ENCODE results near the gene AXDND1.
"Not testable (repeated sequence)": the region's sequence is repeated elsewhere in the genome, so short reads cannot be mapped to it uniquely, and the experiment has no call there.

Gene AXDND1

DNA sequence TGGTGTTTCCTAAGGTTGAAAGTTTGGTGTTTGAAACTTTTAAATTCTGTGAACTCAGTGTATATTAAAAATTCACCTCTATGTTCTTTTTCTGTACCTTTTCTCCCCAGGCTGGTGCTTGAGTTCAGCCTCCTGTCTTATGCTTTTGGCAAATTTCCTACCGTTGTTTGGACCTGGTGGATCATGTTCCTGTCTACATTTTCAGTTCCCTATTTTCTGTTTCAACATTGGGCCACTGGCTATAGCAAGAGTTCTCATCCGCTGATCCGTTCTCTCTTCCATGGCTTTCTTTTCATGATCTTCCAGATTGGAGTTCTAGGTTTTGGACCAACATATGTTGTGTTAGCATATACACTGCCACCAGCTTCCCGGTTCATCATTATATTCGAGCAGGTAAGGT is 24.9 kb upstream of the AXDND1 start:
- H3K4me3 ChIP-seq (ENCODE audit: low read depth, low read length) = no peak overlapping the region
- no peak for DNase-seq (ENCODE audit: low read depth)
- TF ChIP-seq, protein P1, sequence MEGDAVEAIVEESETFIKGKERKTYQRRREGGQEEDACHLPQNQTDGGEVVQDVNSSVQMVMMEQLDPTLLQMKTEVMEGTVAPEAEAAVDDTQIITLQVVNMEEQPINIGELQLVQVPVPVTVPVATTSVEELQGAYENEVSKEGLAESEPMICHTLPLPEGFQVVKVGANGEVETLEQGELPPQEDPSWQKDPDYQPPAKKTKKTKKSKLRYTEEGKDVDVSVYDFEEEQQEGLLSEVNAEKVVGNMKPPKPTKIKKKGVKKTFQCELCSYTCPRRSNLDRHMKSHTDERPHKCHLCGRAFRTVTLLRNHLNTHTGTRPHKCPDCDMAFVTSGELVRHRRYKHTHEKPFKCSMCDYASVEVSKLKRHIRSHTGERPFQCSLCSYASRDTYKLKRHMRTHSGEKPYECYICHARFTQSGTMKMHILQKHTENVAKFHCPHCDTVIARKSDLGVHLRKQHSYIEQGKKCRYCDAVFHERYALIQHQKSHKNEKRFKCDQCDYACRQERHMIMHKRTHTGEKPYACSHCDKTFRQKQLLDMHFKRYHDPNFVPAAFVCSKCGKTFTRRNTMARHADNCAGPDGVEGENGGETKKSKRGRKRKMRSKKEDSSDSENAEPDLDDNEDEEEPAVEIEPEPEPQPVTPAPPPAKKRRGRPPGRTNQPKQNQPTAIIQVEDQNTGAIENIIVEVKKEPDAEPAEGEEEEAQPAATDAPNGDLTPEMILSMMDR (conservative IDR thresholded peaks at IDR 0.05; ENCODE audit: low read depth, low read length) = no peak

DNA sequence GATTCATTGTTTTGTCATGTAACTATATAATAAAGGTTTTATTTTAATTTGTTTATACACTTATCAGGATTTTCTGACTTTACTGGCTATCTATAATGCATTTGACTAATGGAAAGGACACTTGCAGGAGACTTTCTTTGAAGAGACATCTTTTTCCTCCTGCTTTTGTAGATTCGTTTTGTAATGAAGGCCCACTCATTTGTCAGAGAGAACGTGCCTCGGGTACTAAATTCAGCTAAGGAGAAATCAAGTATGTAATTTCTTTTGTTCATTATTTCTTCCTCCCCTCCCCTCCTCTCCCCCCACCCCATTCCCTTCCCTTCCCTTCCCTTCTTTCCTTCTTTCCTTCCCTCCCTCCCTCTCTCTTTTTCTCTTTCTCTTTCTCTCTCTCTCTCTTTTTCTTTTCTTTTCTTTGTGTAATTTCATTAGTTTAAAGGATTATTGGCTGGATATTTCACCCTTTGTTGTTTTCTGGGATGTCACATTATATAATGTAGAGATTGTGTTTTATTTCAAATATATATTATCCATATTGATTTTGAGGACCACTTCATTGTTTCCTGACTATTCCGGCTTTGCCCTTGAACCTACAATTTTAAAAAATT is 23.7 kb upstream of the AXDND1 start:
- TF ChIP-seq, protein P1 (conservative IDR thresholded peaks at IDR 0.05; ENCODE audit: low read depth, low read length) = no peak
- no peak for DNase-seq (ENCODE audit: low read depth)

DNA sequence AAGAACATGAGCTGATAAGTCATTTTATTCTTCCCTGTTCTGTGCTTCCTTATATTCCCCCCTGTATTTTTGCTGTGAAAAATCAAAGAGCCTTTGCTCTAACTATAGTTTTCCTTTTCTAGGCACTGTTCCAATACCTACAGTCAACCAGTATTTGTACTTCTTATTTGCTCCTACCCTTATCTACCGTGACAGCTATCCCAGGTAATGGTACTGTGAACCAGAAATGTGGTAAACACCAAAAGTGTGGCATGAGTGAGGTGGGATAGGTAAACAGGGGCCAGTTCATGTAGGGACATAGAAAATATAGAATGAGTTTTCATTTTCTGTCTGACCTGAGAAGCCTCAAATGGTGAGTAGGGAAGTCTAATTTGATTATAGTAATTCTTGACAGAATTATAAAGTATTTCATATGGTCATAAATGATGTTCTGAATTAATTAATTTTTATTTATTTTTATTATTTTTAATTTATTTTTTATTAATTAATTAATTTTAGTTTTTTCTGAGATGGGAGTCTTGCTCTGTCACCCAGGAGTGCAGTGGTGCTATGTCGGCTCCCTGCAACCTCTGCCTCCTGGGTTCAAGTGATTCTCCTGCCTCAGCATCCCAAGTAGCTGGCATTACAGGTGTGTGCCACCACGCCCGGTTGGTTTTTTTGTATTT is 22.9 kb upstream of the AXDND1 start:
- no peak for DNase-seq (ENCODE audit: low read depth)
- TF ChIP-seq, protein P1 (conservative IDR thresholded peaks at IDR 0.05; ENCODE audit: low read depth, low read length) = no peak
- no peak overlapping the region for H3K4me3 ChIP-seq (ENCODE audit: low read depth, low read length)

More for the DNA sequence above, 23.7 kb upstream of the AXDND1 start:
- H3K4me3 ChIP-seq (ENCODE audit: low read depth, low read length) = no peak overlapping the region

DNA sequence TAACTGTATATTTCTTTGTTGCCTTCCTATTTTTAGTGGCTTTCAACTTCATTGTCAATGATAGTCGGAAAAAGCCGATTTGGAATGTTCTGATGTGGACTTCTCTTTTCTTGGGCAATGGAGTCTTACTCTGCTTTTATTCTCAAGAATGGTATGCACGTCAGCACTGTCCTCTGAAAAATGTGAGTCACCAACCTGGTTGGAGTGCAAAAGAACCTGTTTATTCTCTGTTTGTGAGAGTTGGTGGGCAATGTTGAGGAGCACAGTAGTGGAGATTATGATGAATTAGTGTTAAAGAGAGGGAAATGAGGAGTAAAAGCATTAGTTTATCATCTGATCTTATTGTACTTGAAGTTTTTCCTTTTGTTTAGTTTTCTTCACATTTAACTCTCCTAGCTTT is 14.5 kb upstream of the AXDND1 start:
- TF ChIP-seq, protein P1 (conservative IDR thresholded peaks at IDR 0.05; ENCODE audit: low read depth, low read length) = no peak
- DNase-seq (ENCODE audit: low read depth) = peak; percentile 39

DNA sequence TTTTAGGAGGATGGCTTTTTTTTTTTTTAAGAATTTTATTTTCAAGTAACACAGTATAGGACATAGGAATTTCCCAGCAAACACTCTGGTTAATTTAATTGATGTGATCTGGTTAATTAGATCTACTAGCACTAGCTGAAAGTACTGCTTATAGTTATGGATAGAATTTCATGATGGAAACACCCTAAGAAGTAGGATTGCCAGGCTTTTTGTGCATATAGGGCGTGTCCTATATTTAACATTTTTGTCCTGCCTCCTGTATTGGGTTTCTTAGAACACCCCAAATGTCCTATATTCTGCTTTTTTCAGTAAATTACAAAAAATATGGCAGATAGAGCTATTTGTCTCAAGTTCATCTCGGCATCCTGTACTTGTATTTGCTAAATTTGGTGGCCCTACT is 13.5 kb upstream of the AXDND1 start:
- TF ChIP-seq, protein P1 (conservative IDR thresholded peaks at IDR 0.05; ENCODE audit: low read depth, low read length) = no peak
- no peak for DNase-seq (ENCODE audit: low read depth)
- H3K4me3 ChIP-seq (ENCODE audit: low read depth, low read length) = no peak overlapping the region

More for the DNA sequence above, 14.5 kb upstream of the AXDND1 start:
- H3K4me3 ChIP-seq (ENCODE audit: low read depth, low read length) = no peak overlapping the region

DNA sequence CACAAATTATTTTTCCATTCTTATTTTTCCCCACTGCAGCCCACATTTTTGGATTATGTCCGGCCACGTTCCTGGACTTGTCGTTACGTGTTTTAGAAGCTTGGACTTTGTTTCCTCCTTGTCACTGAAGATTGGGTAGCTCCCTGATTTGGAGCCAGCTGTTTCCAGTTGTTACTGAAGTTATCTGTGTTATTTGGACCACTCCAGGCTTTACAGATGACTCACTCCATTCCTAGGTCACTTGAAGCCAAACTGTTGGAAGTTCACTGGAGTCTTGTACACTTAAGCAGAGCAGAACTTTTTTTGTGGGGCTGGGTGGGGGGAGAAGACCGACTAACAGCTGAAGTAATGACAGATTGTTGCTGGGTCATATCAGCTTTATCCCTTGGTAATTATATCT is 12.2 kb upstream of the AXDND1 start:
- TF ChIP-seq, protein P1 (conservative IDR thresholded peaks at IDR 0.05; ENCODE audit: low read depth, low read length) = no peak
- no peak overlapping the region for H3K4me3 ChIP-seq (ENCODE audit: low read depth, low read length)
- peak; percentile 61 for DNase-seq (ENCODE audit: low read depth)

DNA sequence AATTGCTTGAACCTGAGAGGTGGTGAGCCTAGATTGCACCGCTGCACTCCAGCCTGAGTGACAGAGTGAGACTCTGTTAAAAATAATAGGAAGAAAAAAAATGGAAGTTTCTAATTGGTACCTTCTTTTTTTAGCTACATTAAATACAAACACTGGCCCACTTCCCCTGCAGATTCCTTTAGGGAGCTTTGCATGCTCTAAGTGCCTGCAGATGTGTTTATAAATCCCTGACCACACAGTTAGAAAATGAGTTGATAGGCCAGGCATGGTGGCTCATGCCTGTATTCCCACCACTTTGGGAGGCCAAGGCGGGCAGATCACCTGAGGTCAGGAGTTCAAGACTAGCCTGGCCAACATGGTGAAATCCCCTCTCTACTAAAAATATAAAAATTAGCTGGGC is 4.1 kb upstream of the AXDND1 start:
- not testable (repeated sequence) for DNase-seq (ENCODE audit: low read depth); H3K4me3 ChIP-seq (ENCODE audit: low read depth, low read length)

Data from choroid plexus epithelial cell (primary cell).